NCI-H460 (cell line): Measurements from ENCODE around the gene SUPT6H. TPM values are rescaled to one million over a fixed set of nuclear protein-coding genes. Genes with fewer than 3 reads are reported as not detected.
A peak's percentile ranks its signal among the peaks of the same experiment; 100 is the strongest.
"Not testable (repeated sequence)": the region's sequence is repeated elsewhere in the genome, so short reads cannot be mapped to it uniquely, and the experiment has no call there.

ENCODE experiments used
- DNase-seq: peaks from one replicate; pipeline ENCODE4 v3.0.0-alpha.2; 2016; ENCODE audit warnings: low read depth; ENCODE audit errors: extremely low read depth
- total RNA-seq: library from RNA; depleted of rRNA; stranded (reverse); fragments of >200 nt; shearing (Covaris generic); gene quantifications from 2 replicates; pipeline ENCODE4 v1.2.3, GENCODE V29; 2014

The SUPT6H gene
- total RNA-seq, 1 experiment from 2014 or later = 33.3 TPM

GRCh38 chr17:28646039-28646754 is 15.8 kb upstream of the SUPT6H start:
- peak; percentile 84 for DNase-seq

DNA sequence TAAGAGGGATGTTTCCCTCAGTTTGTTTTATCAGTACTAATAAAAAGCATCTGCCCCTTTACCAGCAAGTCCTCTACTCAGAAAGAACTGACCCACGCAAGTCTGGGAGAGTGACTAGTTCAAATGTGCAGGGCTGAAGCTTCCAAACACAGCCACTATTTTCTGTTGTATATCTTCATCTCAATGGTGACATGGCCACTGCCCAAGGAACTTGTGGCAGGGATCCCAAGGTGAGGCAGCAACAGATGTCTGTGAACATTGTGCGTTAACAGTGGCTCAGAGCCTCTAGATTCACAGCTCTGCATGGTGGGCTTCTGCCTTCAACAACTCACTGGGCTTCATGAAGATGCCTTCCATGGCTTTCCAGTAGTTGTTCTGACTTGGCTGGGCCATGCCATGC is 13.3 kb upstream of the SUPT6H start:
- no peak for DNase-seq

DNA sequence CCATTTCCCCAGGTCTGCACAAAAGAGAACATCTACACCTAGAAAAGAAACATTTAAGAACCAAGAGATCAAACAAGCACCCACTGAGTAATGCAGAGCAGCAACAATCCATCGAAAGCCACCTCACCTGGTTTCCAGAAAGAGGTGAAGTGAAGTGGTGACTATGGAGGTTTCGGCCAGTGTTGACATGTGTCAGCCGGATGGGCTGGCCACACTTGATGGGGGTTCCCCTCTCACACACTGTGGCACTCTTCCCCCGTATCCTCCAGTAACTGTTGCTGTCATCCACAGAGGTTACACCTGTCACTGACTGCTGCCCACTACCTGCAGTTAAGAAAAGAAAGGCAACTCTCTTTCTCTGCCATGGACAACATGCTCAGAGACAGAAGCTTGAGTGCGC is 6.8 kb upstream of the SUPT6H start:
- no peak for DNase-seq

GRCh38 chr17:28657756-28658155 is 4.2 kb upstream of the SUPT6H start:
- no peak for DNase-seq

- DNase-seq = not testable (repeated sequence)
Measured at GRCh38 chr17:28658342-28658741, 3.7 kb upstream of the SUPT6H start.

DNA sequence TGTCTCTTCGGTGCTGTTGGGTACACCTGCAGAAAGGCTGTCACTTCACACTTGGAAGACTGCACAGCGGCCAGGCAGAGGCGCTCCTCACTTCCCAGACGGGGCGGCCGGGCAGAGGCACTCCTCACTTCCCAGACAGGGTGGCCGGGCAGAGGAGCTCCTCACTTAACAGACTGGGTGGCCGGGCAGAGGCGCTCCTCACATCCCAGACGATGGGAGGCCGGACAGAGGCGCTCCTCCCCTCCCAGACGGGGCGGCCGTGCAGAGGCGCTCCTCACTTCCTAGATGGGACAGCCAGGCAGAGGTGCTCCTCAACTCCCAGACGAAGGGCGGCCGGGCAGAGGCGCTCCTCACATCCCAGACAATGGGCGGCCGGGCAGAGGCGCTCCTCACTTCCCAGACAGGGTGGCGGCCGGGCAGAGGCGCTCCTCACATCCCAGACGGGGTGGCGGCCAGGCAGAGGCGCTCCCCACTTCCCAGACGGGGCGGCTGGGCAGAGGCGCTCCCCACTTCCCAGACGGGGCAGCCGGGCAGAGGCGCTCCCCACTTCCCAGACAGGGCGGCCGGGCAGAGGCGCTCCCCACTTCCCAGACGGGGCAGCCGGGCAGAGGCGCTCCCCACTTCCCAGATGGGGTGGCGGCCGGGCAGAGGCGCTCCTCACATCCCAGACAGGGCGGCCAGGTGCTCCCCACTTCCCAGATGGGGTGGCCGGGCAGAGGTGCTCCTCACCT is 3.1 kb upstream of the SUPT6H start:
- not testable (repeated sequence) for DNase-seq

GRCh38 chr17:28659497-28659881 is 2.5 kb upstream of the SUPT6H start:
- not testable (repeated sequence) for DNase-seq

GRCh38 chr17:28662527-28662829 is 473 bp downstream of the SUPT6H start:
- no peak for DNase-seq

DNA sequence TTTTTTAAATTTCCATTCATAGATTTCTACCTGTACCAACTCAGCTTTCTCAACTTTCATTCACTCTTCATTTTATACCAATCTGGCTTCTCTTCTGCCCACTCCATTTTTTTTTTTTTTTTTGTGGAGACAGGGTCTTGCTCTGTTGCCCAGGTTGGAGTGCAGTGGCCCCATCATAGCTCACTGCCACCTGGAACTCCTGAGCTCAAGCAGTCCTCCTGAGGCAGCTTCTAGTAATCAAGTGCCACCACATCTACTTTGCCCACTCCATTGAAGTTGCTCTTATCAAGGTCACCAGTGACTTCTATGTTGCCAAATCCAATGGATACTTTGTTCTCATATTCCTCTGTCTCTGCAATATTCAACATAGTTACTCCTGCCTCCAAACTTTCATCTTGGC is 1.7 kb downstream of the SUPT6H start:
- no peak for DNase-seq

DNA sequence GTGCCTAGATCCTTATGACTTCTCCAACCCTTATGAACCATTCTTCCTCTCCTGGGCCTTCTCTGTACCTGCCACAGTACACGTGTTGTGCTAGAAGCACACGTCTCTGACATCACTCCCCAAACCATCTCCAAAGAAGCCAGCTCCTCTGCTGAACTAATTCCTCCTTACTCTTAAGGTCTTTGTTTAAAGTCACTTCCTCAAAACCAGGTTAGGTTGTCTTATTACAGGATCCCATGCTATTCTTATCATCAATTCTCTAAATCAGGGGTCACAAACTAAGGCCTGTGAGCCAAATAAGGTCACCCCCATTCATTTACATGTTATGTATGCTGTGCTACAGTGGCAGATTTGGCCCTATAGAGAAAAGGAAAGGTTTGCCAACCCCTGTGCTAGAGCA is 4.0 kb downstream of the SUPT6H start:
- no peak for DNase-seq

DNA sequence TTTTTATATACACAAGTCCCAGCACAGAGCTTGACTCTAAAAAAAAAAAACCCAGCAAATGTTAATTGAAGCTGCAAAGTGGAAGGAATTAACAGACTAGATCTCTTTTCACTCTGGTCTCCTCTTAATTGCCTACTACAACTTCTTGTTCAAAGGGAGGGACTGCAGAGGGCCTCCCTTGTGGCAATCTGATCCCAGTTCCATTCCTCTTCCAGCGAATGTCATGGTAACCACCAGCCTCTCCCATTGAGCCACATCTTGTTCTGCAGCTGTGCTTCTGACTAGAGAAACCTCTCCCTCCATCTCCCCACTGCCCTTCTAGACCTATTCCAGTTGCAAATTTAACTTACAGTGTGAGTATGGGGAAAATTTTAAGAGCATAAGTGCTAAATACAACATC is 5.9 kb downstream of the SUPT6H start:
- no peak for DNase-seq

- DNase-seq = no peak
Measured at GRCh38 chr17:28669918-28670317, 7.9 kb downstream of the SUPT6H start.

DNA sequence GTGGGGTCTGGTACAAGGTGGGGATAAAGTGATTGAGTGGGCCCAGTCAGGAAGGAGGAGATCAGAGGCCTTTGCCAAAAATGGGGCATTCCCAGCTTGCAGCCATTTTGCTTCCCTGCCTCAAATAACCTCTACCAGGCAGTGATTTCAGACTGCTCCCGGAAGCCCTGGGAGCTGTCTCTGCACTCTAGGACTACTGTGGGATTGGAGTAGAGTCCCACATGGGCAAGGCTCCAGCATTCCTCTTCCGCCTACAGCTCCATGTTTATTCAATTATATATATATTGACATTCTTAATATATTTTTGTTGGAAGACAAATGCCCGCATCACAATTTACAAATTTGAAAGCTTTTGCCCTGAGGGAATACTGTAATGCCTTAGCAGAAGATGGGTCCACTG is 13.5 kb downstream of the SUPT6H start:
- DNase-seq = no peak

GRCh38 chr17:28675980-28676379 is 14.0 kb downstream of the SUPT6H start:
- peak; percentile 18 for DNase-seq

- DNase-seq = no peak
Measured at GRCh38 chr17:28682655-28683054, 20.6 kb downstream of the SUPT6H start.

DNA sequence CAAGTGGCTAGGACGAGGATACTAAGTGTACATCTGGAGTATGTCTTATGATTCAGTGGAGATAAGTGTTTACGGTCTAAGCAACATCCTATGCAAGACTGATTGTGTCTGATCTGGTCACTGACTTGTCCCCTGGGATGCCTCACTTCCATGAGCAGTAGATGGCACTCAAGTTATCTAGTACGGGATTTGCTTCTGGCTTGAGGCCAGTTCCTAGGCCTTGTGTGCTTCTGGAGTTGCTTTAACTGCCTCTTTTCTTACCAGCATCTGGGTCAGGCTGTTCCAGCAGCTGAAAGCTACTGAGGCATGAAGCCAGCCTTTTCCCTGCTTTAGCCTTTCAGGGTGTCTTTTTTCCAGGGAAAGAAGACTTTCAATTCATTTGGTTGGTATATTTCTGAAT is 23.0 kb downstream of the SUPT6H start:
- peak; percentile 74 for DNase-seq

DNA sequence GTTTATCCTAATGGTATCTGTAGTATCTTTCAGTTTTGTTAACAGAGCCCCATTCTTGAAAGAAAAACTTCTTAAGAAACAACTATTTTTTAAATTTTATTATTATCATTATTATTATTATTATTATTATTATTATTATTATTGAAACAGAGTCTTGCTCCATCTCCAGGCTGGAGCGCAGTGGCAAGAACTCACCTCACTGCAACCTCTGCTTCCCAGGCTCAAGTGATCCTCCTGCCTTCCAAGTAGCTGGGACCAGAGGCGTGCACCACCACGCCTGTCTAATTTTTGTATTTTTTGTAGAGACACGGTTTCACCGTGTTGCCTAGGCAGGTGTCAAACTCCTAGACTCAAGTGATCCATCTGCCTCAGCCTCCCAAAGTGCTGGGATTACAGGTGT is 23.4 kb downstream of the SUPT6H start:
- DNase-seq = no peak

GRCh38 chr17:28686296-28686695 is 24.3 kb downstream of the SUPT6H start:
- DNase-seq = no peak

GRCh38 chr17:28688481-28688880 is 26.5 kb downstream of the SUPT6H start:
- DNase-seq = no peak

GRCh38 chr17:28689011-28689410 is 27.0 kb downstream of the SUPT6H start:
- no peak for DNase-seq

DNA sequence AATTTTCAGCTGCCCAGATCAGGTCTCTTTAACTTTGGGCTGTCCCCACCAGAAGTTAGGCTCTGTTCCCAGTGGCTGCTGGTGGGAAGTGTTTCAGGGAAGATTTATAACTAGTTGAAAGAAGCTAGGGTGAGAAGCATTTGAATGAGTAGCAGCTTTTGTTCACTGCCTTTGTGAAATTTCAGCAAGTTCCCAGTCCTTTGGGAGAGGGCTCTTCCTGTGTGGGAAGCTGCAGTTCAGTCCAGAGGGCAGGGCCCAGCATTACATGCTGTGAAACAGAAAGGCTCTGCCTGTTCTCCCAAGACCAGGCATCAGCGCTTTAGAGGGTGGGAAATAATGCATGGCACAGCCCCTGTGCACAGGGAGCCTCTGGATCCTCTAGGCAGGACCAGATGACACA is 31.9 kb downstream of the SUPT6H start:
- DNase-seq = no peak

- DNase-seq = no peak
Measured at GRCh38 chr17:28698253-28698941, 36.4 kb downstream of the SUPT6H start.
